Progenitor cell of endocrine pancreas (in vitro differentiated cells): ENCODE measurements around the gene DLD. TPM values are rescaled to one million over a fixed set of nuclear protein-coding genes. Genes with fewer than 3 reads are reported as not detected.

Experiments used
- DNase-seq: peaks from one replicate; pipeline ENCODE4 v3.0.0; 2021; ENCODE audit warnings: low spot score; ENCODE audit not compliant: unreplicated experiment
- H3K27ac Mint-ChIP-seq: 2 replicates; pipeline ENCODE4 v1.8.0; 2021; ENCODE audit warnings: mild to moderate bottlenecking, moderate library complexity, mixed read lengths
- H3K27me3 Mint-ChIP-seq: 2 replicates; pipeline ENCODE4 v1.8.0; 2021; ENCODE audit warnings: mixed read lengths
- H3K36me3 Mint-ChIP-seq: 2 replicates; pipeline ENCODE4 v1.8.0; 2022; ENCODE audit warnings: mixed read lengths; ENCODE audit not compliant: insufficient read depth
- H3K4me1 Mint-ChIP-seq: 2 replicates; pipeline ENCODE4 v1.8.0; 2021; ENCODE audit warnings: low read depth, mixed read lengths
- H3K4me3 Mint-ChIP-seq: 2 replicates; pipeline ENCODE4 v1.8.0; 2021; ENCODE audit warnings: low read depth, mild to moderate bottlenecking, moderate library complexity, mixed read lengths
- H3K9me3 Mint-ChIP-seq: 2 replicates; pipeline ENCODE4 v1.8.0; 2021; ENCODE audit warnings: low read depth, mixed read lengths
- total RNA-seq: library from RNA; stranded (reverse); gene quantifications from 2 replicates; pipeline ENCODE4 v1.2.1, GENCODE V29; 2021
- TF ChIP-seq, protein P1 (sequence below): fragments of 200-600 bp; sonication (generic); IDR thresholded peaks from one replicate; pipeline ENCODE4 v1.5.0; 2021; ENCODE audit warnings: antibody characterized with exemption, mild to moderate bottlenecking; ENCODE audit not compliant: unreplicated experiment

The DLD gene
- total RNA-seq, 1 donor from 2014 or later = 75.7 TPM

DNA sequence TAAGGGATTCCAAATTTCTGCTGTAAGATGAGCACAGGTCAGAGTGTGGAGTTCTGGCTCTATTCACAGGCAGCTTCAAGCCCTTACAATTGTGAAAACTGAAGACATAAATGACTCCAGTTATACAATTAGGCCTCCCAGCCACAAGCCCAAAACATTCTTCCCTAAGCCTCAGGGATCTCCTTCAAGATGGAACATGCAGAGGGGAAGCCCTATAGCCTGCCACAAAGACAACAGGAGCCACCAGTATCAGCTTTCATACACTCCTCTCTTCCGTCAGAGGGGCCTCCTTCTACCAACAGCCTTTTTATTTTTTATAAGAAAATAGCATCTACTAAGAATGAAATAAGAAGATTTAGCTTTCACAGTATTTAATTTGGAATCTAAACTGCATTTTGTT, 46.5 kb downstream of the DLD start:
- Mint-ChIP-seq H3K27me3 (no peaks in the 10 kb centered on the region), H3K36me3 (peaks cover 29% of the 10 kb centered on the region), H3K4me1 (peaks cover 11% of the 10 kb centered on the region), H3K4me3 (no peak overlapping the region), H3K27ac (no peak overlapping the region), H3K9me3 (no peaks in the 10 kb centered on the region)
- no peak for DNase-seq
- TF ChIP-seq, protein P1, sequence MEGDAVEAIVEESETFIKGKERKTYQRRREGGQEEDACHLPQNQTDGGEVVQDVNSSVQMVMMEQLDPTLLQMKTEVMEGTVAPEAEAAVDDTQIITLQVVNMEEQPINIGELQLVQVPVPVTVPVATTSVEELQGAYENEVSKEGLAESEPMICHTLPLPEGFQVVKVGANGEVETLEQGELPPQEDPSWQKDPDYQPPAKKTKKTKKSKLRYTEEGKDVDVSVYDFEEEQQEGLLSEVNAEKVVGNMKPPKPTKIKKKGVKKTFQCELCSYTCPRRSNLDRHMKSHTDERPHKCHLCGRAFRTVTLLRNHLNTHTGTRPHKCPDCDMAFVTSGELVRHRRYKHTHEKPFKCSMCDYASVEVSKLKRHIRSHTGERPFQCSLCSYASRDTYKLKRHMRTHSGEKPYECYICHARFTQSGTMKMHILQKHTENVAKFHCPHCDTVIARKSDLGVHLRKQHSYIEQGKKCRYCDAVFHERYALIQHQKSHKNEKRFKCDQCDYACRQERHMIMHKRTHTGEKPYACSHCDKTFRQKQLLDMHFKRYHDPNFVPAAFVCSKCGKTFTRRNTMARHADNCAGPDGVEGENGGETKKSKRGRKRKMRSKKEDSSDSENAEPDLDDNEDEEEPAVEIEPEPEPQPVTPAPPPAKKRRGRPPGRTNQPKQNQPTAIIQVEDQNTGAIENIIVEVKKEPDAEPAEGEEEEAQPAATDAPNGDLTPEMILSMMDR = no peak

GRCh38 chr7:107938456-107939250, 47.7 kb downstream of the DLD start:
- no peaks in the 10 kb centered on the region for H3K9me3 Mint-ChIP-seq
- H3K27ac Mint-ChIP-seq = no peak overlapping the region
- no peak overlapping the region for H3K4me3 Mint-ChIP-seq
- H3K36me3 Mint-ChIP-seq = peaks cover 30% of the 10 kb centered on the region
- DNase-seq = no peak
- H3K4me1 Mint-ChIP-seq = peaks cover 2% of the 10 kb centered on the region
- no peaks in the 10 kb centered on the region for H3K27me3 Mint-ChIP-seq
- TF ChIP-seq, protein P1 = no peak

- no peaks in the 10 kb centered on the region for H3K9me3 Mint-ChIP-seq
- H3K27ac Mint-ChIP-seq = peak overlapping the region; percentile 22
- no peak overlapping the region for H3K4me3 Mint-ChIP-seq
- no peaks in the 10 kb centered on the region for H3K27me3 Mint-ChIP-seq
- peaks cover 35% of the 10 kb centered on the region for H3K36me3 Mint-ChIP-seq
- no peaks in the 10 kb centered on the region for H3K4me1 Mint-ChIP-seq
- TF ChIP-seq, protein P1 = no peak
- DNase-seq = no peak
These were observed 48.8 kb downstream of the DLD start for GRCh38 chr7:107939573-107940489.

DNA sequence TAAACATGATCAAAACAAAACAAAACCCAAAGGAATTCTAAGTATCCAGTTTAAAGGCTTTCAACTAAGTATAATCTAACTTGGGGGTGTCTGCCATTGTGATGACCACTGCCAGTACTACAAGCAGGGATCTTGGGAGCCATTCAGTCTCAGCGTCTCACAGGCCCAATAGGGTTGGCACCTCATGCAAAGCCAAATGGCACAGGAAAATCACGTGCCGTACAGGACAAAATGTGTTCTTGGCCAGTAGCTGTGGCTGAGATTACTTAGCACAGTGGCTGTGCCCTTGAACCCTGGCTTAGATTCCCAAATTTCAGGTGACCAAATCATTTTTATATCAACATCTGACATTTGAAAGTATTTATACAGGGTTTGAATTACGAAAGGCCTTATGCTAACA, 50.0 kb downstream of the DLD start:
- TF ChIP-seq, protein P1 = no peak
- no peaks in the 10 kb centered on the region for H3K27me3 Mint-ChIP-seq
- H3K27ac Mint-ChIP-seq = no peak overlapping the region
- H3K4me1 Mint-ChIP-seq = no peaks in the 10 kb centered on the region
- peaks cover 38% of the 10 kb centered on the region for H3K36me3 Mint-ChIP-seq
- no peak for DNase-seq
- no peak overlapping the region for H3K4me3 Mint-ChIP-seq
- H3K9me3 Mint-ChIP-seq = no peaks in the 10 kb centered on the region

- Mint-ChIP-seq H3K4me3 (no peak overlapping the region), H3K4me1 (no peaks in the 10 kb centered on the region), H3K27me3 (no peaks in the 10 kb centered on the region), H3K27ac (no peak overlapping the region), H3K36me3 (peaks cover 39% of the 10 kb centered on the region), H3K9me3 (no peaks in the 10 kb centered on the region)
- DNase-seq = no peak
- TF ChIP-seq, protein P1 = no peak
These were observed 52.0 kb downstream of the DLD start for GRCh38 chr7:107943018-107943417.
